ENCODE data around the gene E4F1.
"Not testable (repeated sequence)": the region's sequence is repeated elsewhere in the genome, so short reads cannot be mapped to it uniquely, and the experiment has no call there.

Gene E4F1

DNA sequence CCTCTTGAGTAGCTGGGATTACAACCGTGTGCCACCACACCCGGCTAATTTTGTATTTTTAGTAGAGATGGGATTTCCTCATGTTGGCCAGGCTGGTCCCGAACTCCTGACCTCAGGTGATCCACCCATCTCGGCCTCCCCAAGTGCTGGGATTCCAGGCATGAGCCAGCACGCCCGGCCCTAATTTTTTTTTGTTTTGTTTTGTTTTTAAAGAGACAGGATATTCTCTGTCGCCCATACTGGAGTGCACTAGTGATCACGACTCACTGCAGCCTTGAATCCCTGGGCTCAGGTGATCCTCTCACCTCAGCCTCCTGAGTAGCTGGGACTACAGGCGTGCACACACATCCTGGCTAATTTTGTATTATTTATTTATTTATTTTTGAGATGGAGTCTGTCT lies 16.9 kb downstream of the E4F1 start:
- DNase-seq (ENCODE audit: low read depth in 3 of 3, low spot score in 1 of 3), result not testable (repeated sequence)

DNA sequence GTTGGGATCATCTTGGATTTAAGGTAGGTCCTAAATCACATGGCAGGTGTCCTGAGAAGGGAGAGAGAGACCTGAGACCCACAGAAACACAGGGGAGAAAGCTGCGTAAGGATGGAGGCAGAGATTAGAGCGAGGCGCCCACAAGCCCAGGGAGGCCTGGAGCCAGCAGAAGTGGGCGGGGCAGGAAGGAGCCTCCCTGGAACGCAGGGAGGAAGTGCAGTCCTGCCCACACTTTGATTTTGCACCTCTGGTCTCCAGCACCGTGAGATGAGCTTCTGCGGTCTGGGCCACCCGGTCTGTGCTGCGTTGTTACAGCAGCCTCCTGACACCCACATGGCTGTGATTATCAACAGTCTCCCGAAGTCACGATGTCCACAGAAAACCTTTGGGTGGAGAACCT lies 19.2 kb downstream of the E4F1 start:
- no peak for DNase-seq (ENCODE audit: low read depth in 3 of 3, low spot score in 1 of 3)

DNA sequence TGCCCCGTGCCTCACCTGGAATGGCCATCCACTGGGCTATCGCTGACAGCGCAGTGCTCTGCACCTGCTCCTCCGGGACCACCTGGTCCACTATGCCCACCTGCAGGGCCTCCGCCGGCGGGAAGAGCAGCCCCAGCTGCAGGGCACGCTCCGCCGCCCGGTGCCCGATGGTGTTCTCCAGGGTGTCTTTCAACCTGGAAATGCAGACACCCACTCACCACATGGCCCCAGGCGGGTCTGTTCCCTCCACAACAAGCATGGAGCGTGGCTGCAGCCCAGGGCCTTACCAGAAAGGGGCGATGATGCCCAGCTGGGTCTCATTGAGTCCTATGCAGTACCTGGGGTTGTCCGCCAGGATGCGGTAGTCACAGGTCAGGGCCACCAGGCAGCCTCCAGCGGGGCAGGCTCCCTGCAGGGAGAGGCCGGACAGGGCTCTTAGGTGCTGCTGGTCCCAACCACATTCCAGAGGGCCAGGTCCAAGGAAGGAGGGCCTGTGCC lies 19.7 kb downstream of the E4F1 start:
- DNase-seq (ENCODE audit: low read depth in 3 of 3, low spot score in 1 of 3), result no peak

DNA sequence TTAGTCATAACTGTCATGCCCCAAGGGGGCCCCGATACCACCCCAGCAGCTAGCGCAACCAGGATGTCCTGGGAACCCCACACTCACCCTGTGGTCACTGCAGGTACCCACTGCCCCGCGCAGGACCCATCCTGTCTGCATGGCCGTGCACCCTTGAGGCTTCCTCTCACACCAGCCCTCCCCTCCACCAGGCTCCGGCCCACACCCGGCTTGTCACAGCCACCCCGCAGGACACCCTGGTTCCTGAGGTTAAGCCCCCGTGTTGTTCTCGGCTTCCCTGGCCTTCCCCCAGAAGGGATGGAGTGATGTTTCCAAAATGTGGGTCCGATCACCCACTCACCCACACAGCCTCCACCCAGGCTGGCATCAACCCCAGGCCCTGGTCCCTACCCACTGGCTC lies 20.4 kb downstream of the E4F1 start:
- DNase-seq (ENCODE audit: low read depth in 3 of 3, low spot score in 1 of 3), result no peak

DNA sequence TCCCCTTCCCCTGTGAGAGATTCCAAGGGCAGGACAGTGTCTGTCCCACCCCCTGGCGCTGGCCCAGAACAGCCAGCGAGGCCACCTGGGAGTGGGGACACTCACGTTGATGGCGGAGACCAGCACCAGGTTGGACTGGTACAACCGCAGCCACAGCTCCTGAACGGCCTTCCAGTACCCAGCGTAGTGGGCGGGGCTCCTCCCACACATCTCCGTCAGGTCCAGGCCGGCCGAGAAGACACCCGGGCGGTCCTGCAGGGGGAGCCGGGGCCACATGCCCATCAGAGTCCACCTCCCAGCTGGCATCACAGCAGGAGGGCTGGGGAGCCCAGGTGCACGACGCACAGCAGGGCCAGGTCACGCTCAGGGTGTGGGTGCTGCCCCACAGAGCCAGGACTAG lies 20.9 kb downstream of the E4F1 start:
- no peak for DNase-seq (ENCODE audit: low read depth in 3 of 3, low spot score in 1 of 3)

DNA sequence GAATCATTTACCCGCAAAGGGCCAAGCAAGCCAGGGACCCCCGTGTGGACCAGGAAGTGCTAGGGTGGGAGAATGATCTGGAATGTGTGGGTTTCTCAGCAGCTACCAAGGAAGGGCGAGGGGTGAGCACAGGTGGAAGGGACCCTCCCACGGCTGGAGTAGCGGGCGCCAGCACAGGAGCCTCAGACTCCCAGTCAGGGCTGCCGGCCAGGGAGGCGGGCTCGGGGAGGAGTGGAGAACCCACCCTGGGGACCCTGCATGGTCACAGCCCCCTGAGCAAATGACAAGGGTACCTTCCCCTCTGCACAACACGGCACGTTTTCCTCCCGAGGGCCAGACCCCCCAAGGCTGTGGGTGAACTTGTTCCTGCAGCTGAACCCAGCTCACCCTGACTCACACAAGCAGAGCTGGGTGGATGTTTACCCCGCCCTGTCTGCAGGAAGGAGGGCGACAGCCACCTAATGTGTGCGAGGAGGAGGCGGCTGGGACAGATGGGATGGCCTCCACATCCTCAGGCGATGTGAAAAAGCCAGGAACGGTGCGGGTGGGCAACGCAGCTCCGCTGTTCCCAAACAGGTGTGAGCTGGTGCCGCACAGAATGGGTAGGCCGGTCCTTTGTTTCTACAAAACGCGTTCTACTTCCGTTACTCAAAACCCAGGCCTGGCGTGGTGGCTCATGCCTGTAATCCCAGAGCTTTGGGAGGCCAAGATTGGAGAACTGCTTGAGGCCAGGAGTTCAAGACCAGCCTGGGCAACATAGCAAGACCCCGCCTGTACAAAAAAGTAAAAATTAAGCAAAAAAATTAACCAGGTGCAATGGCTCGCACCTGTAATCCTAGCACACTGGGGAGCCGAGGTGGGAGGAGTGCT lies 21.8 kb downstream of the E4F1 start:
- DNase-seq (ENCODE audit: low read depth in 3 of 3, low spot score in 1 of 3), result no peak

DNA sequence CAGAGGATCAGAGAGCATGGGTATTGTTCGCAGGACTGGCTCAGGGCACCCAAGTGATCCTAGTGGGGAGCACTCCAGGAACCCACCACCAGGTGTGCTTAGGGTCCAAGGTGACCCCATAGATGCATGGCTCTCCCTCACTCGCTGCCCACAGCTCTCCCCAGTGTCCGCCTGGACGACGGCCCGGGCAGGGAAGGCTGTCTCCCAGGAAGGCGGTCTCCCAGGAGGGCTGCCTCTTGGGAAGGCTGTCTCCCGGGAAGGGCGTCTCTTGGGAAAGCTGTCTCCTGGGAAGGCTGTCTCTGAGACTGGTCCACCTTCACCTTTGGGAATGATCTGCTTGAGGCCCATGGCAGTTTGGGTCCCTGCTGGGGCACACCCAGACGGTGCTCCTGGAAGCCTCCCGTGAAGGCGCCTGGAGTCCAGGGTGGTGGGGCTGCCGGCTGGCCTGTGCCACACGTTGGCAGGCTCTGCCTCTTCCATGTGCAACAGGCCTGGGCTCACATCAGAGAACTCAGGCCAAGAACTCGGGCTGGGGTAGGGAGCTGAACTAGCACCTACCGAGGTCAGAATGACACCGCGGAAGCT lies 23.0 kb downstream of the E4F1 start:
- DNase-seq (ENCODE audit: low read depth in 3 of 3, low spot score in 1 of 3), result no peak

DNA sequence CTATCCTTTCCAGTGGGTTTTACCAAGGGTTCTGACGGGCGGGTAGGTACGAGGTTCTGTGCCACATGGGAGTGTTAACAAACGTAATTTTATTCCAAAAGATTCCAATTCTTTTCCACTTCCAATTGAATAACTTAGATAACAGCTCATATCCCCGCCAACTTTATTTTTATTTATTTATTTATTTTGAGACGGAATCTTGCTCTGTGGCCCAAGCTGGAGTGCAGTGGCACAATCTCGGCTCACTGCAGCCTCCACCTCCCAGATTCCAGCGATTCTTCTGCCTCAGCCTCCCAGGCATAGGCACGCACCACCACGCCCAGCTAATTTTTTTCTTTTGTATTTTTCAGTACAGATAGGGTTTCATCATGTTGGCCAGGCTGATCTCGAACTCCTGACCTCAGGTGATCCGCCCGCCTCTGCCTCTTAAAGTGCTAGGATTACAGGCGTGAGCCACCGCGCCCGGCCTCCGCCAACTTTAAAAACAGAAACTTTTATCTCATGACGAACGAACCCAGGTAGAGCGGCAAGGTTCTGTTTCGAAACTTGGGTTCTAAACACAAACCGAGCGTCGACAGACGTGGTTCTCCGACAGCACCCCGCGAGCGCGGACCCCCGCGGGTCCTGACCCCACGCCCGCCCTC lies 27.4 kb downstream of the E4F1 start:
- DNase-seq (ENCODE audit: low read depth in 3 of 3, low spot score in 1 of 3), result no peak

DNA sequence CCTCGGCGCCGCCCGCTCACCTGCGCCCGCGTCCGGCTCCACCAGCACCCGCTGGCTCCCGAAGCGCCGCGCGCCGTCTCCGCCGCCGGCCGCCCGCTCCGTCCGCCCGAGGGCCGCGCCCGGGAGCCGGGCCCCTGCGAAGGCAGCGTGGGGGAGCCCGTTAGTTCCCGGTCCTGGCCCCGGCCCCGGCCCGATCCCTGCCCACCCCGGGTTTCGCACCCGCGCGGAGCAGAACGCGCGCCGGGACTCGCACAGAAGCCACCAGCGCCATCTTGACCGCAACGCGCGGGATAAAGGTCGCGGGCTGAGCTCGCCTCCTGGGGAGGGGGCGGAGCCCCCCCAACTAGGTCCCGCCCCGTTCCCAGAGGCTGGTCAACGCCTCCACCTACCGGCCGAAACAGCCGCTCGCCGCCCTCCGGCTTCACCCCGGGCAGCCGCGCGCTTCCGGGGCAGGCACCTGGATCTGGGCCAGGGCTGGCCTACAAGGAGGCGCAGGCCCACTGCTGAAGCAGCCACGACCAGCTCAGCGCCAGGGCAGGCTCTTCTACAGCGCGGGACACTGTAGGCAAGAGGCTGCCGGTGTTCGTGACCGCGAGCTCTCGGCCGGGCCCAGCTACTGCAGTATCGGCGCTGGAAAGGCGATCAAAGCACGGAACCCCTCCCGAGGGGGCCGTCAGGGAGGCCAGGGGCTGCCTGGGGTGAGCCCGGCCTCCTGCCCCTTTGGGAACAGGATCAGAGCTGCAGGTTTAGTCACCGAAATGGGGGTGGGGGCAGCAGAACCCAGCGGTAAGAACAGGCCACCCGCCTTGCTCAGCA lies 28.1 kb downstream of the E4F1 start, which contains the start of gene ECI1:
TSS of gene ECI1 (minus strand) at position 292 of the 816 bp plus-strand sequence. CDS start at position 271, 21 bp downstream.
- peak; percentile 43 to 66 (median 59) for DNase-seq (ENCODE audit: low read depth in 3 of 3, low spot score in 1 of 3)

DNA sequence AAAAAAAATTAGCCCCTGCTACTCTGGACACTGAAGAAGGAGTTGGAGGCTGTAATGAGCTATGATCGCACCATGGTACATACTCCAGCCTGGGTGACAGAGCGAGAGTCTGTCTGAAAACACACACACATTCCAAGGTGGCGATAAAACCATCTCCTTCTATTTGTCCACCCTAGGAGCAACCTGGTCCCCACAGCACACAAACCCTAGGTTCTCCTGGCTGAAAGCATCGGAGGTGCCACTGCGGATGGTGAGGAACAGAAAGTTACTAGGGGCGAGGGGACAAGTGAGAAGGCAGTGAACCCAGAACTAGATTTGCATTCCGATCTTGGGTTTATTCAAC lies 29.4 kb downstream of the E4F1 start:
- no peak for DNase-seq (ENCODE audit: low read depth in 3 of 3, low spot score in 1 of 3)

DNA sequence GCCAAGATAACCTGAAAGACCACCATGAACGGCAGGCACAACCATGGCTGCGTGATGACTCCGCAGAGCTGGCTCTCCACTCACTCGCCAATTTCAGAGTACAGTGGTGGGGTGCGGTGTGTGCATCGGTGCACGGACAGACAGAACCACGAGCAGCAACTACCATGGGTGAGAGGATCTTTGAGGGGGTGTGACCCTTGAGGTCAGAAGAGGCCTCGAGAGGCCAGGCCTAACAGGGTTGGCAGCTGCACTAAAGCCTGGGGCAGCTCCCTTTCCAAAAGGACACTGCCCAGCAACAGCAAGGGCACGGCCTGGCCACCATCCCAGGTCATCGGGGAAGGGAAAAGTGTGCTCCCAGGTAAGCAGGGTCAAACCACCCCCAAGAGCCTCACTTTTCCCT lies 29.9 kb downstream of the E4F1 start:
- no peak for DNase-seq (ENCODE audit: low read depth in 3 of 3, low spot score in 1 of 3)

DNA sequence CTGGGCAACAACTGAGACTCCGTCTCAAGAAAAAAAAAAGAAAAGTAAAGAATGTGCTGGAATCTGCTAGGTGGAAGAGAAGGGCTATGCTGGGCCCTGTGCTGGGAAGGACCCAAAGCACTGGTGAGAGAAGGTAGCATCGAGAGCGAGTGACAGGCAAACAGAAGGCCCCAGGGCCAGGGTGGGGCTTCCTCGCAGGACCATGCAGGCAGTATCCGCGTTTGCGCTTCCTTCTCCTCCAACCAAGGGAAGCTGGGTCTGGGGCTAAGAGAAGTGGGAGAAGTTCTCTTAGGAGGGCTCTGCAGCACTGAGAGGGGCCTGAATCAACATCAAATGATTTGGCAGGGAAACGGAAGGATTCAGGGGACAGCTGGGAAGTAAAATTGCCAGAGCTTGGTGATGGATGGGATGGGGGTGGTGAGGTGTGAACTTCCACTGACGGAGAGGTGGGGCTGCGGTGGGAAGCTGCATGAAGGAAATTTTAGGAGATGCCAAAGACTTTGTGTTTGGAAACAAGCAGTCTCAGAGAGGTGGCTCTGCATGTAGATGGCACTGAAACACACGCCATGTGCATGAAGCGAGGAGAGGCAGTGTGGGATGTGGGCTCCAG lies 33.2 kb downstream of the E4F1 start:
- no peak for DNase-seq (ENCODE audit: low read depth in 3 of 3, low spot score in 1 of 3)

DNA sequence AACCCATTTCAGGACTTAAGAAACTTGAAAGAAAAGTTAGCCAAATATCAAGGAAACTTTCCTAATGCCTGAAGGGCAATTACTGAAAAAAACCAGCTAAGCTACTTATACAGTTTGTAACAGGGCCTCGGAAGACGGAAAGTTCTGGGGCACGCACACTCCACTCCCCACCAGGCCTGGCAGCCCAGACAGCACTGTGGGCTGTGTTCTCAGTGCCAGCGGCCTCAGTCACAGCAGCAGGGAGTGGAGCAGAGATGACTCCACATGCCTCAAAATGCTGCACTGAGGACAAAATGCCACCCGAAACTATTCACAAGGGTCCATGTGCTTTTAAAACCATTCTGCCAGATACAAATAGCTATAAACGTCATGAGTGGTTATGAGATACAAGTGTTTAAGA lies 34.3 kb downstream of the E4F1 start:
- DNase-seq (ENCODE audit: low read depth in 3 of 3, low spot score in 1 of 3), result no peak

DNA sequence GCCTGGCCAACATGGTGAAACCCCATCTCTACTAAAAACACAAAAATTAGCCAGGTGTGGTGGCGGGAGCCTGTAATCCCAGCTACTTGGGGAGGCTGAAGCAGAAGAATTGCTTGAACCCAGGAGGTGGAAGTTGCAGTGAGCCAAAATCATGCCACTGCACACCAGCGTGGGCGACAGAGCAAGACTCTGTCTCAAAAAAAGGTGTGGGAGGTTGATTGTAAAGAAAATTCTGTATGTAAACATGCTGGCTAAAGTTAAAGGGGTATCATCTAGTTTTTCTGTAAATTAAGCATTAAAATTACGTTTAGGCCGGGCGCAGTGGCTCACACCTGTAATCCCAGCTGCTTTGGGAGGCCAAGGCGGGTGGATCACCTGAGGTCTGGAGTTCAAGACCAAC lies 35.1 kb downstream of the E4F1 start:
- DNase-seq (ENCODE audit: low read depth in 3 of 3, low spot score in 1 of 3), result not testable (repeated sequence)

DNA sequence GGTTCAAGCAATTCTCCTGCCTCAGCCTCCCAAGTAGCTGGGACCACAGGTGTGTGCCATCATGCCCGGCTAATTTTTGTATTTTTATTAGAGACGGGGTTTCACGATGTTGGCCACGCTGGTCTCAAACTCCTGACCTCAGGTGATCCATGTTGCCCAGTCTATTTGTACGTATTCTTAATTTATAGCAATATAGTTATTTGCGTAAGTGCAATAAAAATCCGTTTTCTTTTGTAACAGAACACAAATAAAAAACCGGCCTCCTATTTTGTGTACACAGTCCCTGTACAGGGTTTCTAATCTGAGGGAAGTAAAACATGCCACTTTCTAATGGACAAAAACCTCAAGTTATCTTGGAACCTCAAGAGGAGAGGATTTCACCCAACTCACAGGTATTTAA lies 36.9 kb downstream of the E4F1 start:
- no peak for DNase-seq (ENCODE audit: low read depth in 3 of 3, low spot score in 1 of 3)

DNA sequence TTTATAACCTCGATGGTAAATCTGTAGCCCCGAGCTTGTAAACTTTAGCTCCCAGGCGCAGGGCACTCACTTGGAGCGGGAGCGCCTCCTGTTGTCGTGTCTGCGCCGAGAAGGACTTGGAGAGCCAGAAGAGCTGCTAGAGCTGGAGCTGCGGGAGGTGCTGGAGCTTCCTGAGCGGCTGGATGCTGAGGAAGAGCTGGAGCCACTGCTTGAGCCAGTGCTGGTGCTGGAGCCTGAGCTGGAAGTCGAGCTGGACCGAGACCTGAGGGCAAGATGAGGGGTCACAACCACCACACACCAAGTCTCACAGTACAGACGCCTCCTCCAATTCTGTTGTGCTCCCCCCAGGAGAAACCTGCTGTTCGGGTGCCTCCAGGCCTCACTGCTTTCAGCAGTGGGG lies 39.6 kb downstream of the E4F1 start:
- DNase-seq (ENCODE audit: low read depth in 3 of 3, low spot score in 1 of 3), result not testable (repeated sequence)

DNA sequence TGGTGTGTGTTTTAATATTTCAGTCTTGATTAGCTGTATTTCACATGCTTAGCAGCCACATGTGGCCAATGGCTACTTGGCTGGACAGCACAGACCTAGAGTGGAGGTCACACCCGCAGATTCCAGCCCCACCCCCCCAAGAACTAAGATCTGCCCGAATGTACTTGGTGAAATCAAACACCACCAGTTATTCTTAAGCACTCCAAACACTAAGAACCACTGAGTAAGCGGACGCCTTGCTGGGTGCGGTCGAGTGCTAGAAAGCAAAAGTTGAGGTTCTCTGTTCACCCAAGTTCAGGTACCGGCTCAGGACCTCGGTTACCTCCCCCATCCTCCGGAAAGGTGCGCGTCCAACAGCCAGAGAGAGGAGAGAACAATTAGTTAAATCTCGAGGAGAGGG lies 43.5 kb downstream of the E4F1 start:
- not testable (repeated sequence) for DNase-seq (ENCODE audit: low read depth in 3 of 3, low spot score in 1 of 3)

DNA sequence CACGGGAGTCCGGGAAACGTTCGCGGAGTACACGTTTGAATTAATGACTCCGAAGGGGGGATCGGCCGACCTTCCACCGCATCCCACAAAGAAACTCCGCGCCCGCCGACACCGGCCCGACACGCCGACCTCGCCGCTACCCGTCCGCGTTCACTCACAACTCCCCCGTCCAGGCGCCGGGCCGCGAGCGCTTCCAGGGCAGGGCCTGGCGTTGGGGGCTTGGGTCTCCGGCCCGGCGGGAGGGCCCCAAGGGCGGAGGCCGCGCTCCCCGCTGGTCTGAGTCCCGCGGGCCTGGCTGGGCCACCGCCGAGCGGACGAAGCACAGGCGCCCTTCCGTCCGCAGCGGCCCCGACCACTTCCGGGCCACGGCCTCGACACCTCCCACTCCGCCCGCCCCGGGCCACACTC lies 44.1 kb downstream of the E4F1 start:
- peak in 1 of 3 donors; percentile 19 for DNase-seq (ENCODE audit: low read depth in 3 of 3, low spot score in 1 of 3)

DNA sequence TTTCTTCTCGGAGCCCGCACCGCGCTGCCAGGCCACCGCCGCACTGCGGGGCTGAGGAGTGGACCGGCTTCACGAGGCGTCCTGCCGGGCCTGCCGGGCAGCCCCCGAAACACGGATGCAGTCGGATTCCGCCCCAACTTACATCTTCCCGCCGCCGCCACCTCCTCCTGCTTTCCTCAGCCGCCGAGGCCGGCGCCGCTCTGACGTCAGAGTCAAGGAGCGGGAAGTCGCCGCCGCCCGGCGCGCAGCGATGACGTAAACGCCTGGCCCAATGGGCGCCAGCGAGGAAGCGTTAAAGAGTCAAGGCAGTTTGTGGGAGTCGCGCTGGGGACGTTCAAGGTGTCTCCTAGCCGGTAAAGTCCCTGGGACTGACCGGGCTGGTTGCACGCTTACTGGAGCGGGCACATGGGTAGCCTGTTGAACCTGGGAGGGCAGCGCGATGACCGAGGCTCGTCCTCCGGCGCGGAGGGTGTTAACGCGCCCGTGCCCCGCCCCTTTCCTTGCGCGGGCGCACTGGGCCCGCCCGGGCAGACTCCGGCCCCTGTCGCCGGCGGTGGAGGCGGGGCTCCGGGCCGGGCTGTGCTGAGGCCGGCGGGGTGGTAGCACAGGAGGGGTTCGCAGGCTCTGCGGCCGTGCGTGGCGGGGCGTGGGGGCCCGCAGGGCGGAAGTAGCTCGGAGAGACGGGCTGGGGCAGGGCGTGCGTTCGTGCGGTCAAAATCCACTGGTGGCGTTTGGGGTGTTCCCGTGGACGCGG lies 44.7 kb downstream of the E4F1 start, which contains the start of gene RNPS1:
TSS of gene RNPS1 (minus strand) at position 214 of the 754 bp plus-strand sequence. CDS start 3,483 bp downstream, outside the sequence.
- peak; percentile 84 to 93 (median 87) for DNase-seq (ENCODE audit: low read depth in 3 of 3, low spot score in 1 of 3)

DNA sequence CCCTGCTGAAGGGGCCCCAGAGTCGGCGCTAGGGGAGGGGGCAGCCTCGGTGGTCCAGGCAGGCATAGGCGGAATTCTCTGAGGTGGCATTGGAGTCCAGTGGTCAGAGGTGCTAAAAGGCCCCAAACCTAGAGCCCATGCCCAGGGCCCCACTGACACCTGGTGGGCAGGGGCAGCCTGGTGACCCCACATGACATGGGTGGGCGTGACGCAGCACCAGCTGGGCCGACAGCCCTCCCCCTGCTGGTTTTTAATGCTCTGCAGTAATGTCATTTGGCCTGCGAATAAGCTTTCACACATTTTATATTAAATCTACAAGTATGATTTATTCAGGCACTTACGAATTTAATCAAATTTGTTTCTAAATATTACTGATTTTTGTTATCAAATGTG lies 46.7 kb downstream of the E4F1 start:
- DNase-seq (ENCODE audit: low read depth in 3 of 3, low spot score in 1 of 3), result no peak
